ENCODE measurements around the gene CCDC91.
"Not testable (repeated sequence)": the region's sequence is repeated elsewhere in the genome, so short reads cannot be mapped to it uniquely, and the experiment has no call there.

Gene CCDC91

DNA sequence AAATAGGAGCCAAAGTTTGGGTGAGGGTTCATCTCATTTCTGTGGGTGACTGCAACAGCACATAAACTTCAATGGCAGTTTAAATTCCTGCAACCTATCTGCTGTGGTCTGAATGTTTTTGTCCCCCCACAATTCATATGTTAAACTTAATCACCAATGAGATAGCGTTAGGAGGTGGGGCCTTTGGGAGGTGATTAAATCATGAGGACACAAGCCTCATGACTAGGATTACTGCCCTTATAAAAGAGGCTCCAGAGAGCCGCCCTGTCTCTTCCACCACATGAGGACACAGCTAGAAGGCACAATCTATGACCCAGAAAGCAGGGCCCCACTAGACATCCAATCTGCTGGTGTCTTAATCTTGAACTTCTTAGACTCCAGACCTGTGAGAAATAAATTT, 3.8 kb upstream of the CCDC91 start:
- DNase-seq = no peak

- DNase-seq = no peak
Measured at GRCh38 chr12:28189784-28190320, 404 bp upstream of the CCDC91 start.

DNA sequence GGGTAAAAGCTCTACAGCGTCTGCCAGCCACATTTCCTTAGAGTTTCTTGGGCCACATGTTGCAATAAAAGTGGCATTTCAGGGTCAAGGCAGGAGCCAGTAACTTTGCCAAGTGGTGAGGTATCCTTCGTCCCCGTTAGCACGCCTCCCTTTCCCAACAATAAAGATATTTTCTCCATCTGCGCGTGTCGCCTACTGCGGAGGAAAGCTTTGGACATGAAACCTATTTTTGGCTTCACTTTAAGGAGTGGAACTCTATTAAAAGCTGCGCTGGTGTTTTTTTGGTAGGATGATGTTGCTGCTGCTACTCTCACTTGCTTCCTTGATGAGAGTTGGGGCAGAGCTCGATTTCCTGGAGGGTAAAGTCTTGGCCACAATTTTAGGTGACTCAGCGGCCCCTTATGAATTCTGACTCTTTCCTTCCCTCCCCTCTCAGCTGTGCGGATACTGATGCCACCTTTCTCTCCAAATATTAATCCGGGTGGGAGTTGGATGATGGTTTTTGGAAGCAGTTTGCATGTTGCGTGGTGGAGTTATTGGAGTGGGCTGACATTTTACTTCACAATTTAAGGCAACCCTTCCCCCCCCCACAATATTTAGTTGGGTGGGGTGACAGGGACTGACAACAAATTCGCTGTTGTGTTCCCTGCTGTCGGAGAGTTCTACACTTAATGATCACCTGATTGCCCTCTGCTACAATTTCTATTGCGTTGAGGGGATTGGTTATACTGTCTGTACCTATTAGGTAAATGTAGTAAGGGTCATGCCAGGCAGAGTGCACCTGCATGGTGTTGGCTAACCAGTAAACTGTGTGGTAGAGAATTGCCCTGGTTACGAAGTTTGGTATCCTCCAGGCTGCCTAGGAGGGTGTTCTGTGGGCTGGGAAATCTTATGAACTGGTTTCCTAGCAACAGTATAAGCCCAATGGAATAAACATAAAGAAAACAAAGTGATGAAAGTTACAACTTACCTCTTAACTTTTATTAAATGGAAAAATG, 1.1 kb downstream of the CCDC91 start:
- no peak for DNase-seq

- no peak for DNase-seq
Measured at GRCh38 chr12:28192125-28192524, 1.9 kb downstream of the CCDC91 start.

- not testable (repeated sequence) for DNase-seq
Measured at GRCh38 chr12:28194621-28195020, 4.4 kb downstream of the CCDC91 start.

GRCh38 chr12:28201136-28201535, 10.9 kb downstream of the CCDC91 start:
- not testable (repeated sequence) for DNase-seq

GRCh38 chr12:28202374-28203130, 12.3 kb downstream of the CCDC91 start:
- no peak for DNase-seq

DNA sequence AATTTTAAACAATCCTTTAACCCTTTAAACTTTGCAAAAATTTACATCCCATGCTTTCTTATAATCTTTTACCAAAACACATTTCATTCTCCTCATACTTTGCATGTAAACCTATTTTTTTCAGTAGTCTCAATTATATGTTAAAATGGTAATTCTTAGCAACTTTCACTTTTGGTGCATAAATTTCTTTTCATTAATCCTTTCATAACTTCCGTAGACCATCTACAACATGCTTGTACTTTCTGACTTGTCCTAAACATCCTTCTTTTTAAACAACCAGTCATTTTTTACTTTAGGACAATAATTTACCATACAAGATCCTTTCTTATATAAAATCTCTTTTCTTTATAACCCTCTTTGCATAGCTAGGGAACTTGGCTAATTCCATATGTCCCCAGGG, 19.5 kb downstream of the CCDC91 start:
- no peak for DNase-seq

DNA sequence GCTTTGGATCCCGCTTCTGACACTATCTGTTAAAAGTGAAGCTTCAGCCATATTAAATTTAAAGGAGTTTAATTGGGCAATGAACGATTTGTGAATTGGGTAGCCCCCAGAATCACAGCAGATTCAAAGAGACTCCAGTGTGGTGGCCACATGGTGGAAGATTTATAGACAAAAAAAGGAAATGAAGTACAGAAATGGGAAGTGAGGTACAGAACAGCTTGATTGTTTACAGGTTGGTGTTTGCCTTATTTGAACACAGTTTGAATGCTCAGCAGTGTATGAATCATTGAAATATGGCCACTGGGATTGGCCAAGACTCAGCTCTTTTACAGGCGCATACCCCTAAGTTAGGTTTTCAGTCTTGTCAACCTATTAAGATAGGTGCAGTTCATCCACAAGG, 21.9 kb downstream of the CCDC91 start:
- DNase-seq = no peak

DNA sequence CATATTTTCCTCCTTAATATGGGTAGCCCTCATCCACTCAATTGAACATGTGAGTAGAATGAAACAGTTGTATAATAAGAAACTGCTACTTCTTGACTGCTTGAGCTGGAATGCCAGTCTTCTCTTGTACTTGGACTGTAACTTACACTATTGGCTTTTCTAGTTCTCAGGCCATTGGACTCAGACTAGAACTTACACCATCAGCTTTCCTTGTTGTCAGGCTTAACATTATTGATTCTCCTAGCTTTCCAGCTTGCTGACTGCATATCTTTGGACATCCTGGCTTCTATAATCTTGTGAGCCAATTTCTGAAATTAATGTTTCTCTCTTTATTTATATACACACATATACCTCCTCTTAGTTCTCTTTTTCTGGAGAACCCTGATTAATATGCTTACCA, 24.8 kb downstream of the CCDC91 start:
- DNase-seq = no peak

DNA sequence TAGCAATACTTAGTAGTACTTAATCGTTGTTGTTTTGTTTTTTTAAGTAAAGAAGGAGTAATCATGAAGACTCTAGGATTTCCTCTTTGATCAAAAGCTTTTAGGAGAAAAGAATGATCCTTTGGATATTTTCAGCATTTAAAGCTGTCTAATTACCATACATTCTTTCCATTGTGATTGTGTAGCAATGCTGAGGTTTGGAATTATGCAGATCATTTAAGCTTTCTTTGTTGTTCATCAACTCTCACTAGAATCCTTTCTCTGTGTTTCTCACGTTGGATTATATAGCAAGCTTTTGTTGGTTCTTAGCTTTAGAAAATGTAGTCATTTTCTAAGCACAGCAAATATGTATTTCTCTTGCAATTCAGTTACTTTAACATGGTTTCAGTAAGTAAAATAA, 25.8 kb downstream of the CCDC91 start:
- no peak for DNase-seq

DNA sequence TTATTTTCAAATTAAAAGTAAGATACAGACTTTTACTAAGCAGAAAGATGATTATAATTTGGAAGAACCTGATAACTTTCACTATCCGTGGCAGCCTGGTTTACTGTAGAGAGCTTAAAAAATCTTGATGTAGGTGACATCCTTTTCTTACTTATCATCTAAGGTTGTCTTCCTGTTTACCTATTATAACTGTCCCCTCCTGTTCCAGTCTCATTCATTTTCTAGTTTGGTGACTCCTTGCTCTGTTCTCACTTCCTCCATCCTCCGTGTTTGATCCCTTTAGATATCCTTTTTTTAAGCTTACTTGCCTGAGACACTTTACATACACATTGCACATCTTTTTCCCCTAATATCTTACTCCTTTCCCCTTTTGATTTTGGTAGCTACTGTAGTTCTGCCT, 27.5 kb downstream of the CCDC91 start:
- no peak for DNase-seq

- no peak for DNase-seq
Measured at GRCh38 chr12:28218875-28219274, 28.6 kb downstream of the CCDC91 start.

DNA sequence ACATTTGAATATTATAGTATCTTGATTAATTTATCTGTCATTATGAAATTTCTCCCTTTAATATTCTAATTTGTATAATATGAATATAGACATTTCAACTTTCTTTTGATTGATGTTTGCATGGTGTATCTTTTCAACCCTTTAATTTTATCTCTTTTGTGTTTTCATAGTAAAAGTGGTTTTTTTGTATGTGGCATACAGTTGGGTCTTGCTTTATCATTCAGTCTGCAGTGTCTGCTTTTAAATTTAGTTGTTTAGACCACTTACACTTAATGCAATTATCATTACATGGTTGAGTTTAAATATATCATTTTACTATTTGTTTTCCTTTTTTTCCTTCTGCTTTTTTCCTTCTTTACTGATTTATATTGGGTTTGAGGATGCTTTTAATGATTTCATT, 29.6 kb downstream of the CCDC91 start:
- no peak for DNase-seq

- no peak for DNase-seq
Measured at GRCh38 chr12:28222081-28222700, 31.9 kb downstream of the CCDC91 start.

DNA sequence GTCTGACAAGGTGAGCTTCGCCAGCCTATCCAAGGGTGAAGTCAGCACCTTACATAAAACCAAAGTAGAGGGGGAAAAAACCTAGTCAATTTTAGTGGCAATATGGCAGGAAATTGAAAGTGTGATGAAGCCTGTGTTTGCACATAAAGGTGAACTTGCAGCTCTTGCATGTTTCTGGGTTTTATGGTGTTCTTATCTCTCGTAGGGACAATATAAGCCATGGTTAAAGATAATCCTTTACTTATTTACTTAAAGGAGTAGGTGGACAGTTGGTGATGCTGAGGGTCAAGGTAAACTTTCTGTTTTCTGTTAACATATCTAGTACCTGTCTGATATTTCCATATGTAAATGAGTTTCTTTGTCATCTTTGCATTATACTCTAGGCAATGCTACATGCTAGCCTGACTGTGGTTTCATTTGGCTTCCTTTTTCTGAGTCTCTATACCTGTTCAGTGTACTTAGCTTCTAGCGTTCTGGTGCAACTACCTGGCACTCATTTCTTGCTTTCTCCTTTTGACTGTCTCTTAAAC, 32.8 kb downstream of the CCDC91 start:
- no peak for DNase-seq

GRCh38 chr12:28223858-28224257, 33.6 kb downstream of the CCDC91 start:
- DNase-seq = no peak

DNA sequence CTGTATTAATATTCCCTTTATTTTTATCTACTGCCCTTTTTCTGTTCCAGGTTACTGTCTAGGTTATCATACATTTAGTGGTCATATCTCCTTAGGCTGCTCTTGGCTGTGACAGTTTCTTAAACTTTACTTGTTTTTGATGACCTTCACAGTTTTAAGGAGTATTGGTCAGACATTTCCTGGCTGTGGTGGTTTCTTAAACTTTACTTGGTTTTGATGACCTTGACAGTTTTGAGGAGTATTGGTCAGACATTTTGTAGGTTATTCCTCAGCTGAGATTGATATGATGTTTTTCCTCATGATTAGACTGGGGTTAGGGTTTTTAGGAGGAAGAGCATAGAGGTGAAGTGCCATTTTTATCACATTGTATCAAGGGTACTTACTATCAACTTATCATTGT, 36.4 kb downstream of the CCDC91 start:
- no peak for DNase-seq

- no peak for DNase-seq
Measured at GRCh38 chr12:28227251-28227650, 37.0 kb downstream of the CCDC91 start.

- no peak for DNase-seq
Measured at GRCh38 chr12:28231248-28231647, 41.0 kb downstream of the CCDC91 start.

GRCh38 chr12:28232211-28232928, 42.1 kb downstream of the CCDC91 start:
- no peak for DNase-seq

DNA sequence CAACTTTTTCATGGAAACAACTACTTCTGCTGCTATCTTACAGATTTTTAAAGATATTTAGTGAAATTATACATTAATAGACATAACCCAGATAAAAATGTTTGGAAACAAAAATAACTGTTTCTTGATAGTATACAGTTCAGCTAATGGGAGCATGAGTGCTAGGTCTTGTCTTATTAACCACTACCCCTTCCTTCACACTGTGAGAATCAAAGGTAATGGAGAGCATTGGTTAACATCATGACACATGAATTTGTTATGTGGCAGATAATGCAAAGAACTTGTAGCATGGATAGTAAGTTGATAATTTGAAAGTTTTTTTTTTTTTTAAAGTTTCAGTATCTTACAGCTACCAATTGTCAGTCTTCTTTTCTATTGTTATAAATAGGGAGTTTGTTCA, 44.2 kb downstream of the CCDC91 start:
- DNase-seq = no peak

Measured in NCI-H2081 treated with DMSO at 0.1 percent for 48 hours (cell line).